D721Med (cell line): ENCODE measurements around the gene LY86.

Experiments used
- DNase-seq: peaks from one replicate; pipeline ENCODE4 v3.0.0; 2011; ENCODE audit warnings: low spot score; ENCODE audit not compliant: insufficient read length
- FAIRE-seq: peaks from 2 replicates; lab custom pipeline; 2011; peaks lifted over from hg19 to GRCh38; lab: Jason Lieb, UNC
- CTCF ChIP-seq: IDR thresholded peaks from 2 replicates; pipeline ENCODE4 v1.5.1; 2012; ENCODE audit warnings: mild to moderate bottlenecking, control low read depth; ENCODE audit not compliant: insufficient read depth; ENCODE audit errors: missing control alignments

LY86 gene

GRCh38 chr6:6588924-6589709 is 597 bp downstream of the LY86 start:
- no peak for DNase-seq
- TF ChIP-seq CTCF = no peak
- FAIRE-seq = no peak

GRCh38 chr6:6590530-6590929 is 2.0 kb downstream of the LY86 start:
- FAIRE-seq (no peak), DNase-seq (no peak)
- no peak for TF ChIP-seq CTCF

GRCh38 chr6:6591778-6592465 is 3.4 kb downstream of the LY86 start:
- no peak for DNase-seq
- TF ChIP-seq CTCF = no peak
- no peak for FAIRE-seq

- no peak for FAIRE-seq
- no peak for TF ChIP-seq CTCF
- no peak for DNase-seq
Measured at GRCh38 chr6:6592826-6593475, 4.4 kb downstream of the LY86 start.

- FAIRE-seq (no peak), DNase-seq (no peak)
- TF ChIP-seq CTCF = no peak
Measured at GRCh38 chr6:6593867-6594468, 5.4 kb downstream of the LY86 start.

- TF ChIP-seq CTCF = no peak
- no peak for FAIRE-seq
Measured at GRCh38 chr6:6595025-6595424, 6.5 kb downstream of the LY86 start.

More at GRCh38 chr6:6595025-6595424, 6.5 kb downstream of the LY86 start:
- no peak for DNase-seq
